GM19463 (cell line): ENCODE results near the gene ALDH8A1.
A peak's percentile ranks its signal among the peaks of the same experiment; 100 is the strongest.

Source experiments
- ATAC-seq: cut with Tn5 transposase; IDR thresholded peaks from one replicate; pipeline ENCODE4 v1.9.1; 2021; ENCODE audit warnings: mild to moderate bottlenecking, moderate library complexity; ENCODE audit not compliant: unreplicated experiment

The ALDH8A1 gene, protein sequence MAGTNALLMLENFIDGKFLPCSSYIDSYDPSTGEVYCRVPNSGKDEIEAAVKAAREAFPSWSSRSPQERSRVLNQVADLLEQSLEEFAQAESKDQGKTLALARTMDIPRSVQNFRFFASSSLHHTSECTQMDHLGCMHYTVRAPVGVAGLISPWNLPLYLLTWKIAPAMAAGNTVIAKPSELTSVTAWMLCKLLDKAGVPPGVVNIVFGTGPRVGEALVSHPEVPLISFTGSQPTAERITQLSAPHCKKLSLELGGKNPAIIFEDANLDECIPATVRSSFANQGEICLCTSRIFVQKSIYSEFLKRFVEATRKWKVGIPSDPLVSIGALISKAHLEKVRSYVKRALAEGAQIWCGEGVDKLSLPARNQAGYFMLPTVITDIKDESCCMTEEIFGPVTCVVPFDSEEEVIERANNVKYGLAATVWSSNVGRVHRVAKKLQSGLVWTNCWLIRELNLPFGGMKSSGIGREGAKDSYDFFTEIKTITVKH

GRCh38 chr6:134949927-134950326 is at the start of gene ALDH8A1:
Gene ALDH8A1, minus strand, starts transcription at chr6:134950101. Its CDS starts 48 bp downstream, at chr6:134950053.
- ATAC-seq = no peak

- no peak for ATAC-seq
Observed at GRCh38 chr6:134999107-134999506, 49.2 kb upstream of the ALDH8A1 start.

DNA sequence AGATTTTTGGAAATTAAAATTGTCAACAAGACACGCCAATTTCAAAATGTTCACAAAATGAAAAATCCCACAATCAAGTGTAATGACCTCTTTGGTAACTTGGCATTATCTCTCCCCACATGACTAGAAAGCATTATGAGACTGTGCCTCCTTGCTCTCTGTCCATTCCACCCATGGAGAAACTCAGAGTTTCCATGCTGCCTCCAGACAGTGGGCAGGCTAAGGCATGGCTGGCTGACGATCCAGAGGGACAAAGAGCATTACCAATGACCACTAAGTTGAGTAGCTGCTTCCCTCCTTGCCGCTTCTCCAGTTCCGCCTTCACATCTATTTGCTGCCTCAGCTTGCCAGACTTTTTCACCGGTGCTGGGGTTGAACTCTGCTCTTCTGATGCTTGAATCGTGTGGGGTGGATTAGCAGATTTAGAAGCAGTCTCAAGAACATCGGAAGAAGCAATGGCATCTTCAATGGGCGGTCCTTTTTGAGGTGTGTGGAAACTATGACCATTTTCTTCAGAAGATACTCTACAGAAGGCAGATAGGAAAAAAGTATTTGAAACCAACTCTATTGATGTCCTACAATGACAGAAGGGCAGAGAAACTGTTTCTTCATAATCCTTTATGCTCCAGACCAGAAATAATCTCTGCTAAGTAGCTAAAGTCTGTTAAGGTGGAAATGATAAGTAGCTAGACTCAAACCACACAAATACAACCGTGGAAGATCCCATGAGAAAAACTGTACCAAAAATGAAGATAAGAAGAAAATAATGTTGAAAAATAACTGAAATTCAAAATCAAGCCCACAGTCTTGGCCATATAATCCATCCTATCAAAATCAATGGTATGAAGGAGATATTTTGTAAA is 47.5 kb upstream of the ALDH8A1 start:
- ATAC-seq = no peak

GRCh38 chr6:134995536-134995935 is 45.6 kb upstream of the ALDH8A1 start:
- ATAC-seq = no peak

GRCh38 chr6:134994431-134994830 is 44.5 kb upstream of the ALDH8A1 start:
- no peak for ATAC-seq

- no peak for ATAC-seq
Observed at GRCh38 chr6:134992155-134992554, 42.3 kb upstream of the ALDH8A1 start.

DNA sequence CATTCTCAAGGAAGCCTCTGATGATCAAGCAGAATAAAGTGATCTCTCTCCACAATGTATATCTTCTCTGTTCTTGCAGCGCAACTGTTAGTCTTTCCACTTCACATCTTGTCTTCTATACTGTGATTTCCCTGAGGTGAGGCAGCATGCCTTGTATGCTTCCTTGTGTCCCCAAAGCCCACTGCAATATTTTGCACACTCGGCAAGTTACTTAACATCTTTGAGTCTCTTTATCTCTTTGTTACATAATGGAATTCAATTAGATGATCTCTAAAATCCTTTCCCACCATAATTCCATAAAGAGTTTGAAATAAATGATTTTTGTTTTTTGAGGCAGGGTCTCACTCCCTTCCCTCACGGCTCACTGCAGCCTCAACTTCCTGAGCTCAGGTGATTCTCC is 40.4 kb upstream of the ALDH8A1 start:
- no peak for ATAC-seq

DNA sequence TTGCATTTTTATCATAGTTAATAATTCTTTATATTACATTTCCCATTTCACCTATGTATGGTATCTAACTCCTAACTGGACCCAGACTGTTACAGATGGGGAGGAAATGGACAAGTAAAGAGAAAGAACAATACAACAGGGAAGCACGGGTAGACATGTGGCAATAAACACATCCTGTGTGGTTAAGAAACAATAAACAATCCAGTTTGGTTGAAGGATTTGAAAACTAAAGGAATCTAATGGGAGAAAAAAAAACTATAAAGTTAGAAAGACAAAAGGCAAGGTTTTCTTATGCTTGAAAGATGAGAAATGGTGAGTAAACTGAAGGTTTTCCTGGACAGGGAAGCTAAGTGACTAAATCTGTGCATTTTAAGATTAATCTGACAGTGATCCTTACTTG is 34.9 kb upstream of the ALDH8A1 start:
- ATAC-seq = no peak

- ATAC-seq = no peak
Observed at GRCh38 chr6:134983823-134984222, 33.9 kb upstream of the ALDH8A1 start.

DNA sequence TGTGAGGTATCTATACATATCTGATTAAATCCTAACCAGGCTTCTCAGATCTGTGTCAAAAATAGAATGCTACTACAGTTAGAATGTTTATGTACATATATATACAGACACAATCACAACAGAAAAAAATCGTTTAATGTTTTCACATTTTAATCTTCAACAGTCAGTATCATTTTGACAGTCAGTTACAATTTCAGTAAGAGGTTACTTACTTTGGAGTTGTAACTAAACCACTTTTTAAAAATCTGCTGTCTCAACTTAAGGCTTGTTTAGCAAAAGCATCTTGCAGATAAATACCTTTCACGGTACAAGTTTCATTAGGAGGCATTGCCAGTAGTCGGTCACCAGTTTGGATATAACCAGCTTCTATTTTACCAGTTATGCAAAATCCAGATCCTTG is 32.3 kb upstream of the ALDH8A1 start:
- no peak for ATAC-seq

- ATAC-seq = no peak
Observed at GRCh38 chr6:134980846-134981245, 30.9 kb upstream of the ALDH8A1 start.

DNA sequence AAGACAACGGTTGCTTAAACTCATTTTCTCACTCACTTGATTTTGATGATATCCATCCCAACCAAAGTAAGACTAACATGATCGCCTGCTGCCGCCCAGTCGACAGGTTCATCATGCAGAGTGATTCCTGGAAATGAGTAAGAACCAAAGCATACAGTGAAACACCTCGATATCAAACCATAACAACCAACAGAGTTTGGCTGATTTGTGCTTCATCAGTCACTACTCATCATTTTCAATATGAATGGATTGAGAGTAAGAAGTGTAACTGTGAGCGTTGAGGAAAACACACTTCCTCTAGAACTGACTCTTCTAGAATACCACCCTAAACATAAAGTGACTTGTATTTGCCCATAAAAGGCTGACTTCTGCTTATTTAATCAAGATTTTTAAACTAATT is 29.2 kb upstream of the ALDH8A1 start:
- ATAC-seq = peak; percentile 88

GRCh38 chr6:134974370-134974769 is 24.5 kb upstream of the ALDH8A1 start:
- no peak for ATAC-seq

- no peak for ATAC-seq
Observed at GRCh38 chr6:134967711-134968110, 17.8 kb upstream of the ALDH8A1 start.

- no peak for ATAC-seq
Observed at GRCh38 chr6:134964451-134965203, 14.7 kb upstream of the ALDH8A1 start.

GRCh38 chr6:134962421-134962820 is 12.5 kb upstream of the ALDH8A1 start:
- ATAC-seq = no peak

- no peak for ATAC-seq
Observed at GRCh38 chr6:134961366-134961765, 11.5 kb upstream of the ALDH8A1 start.

DNA sequence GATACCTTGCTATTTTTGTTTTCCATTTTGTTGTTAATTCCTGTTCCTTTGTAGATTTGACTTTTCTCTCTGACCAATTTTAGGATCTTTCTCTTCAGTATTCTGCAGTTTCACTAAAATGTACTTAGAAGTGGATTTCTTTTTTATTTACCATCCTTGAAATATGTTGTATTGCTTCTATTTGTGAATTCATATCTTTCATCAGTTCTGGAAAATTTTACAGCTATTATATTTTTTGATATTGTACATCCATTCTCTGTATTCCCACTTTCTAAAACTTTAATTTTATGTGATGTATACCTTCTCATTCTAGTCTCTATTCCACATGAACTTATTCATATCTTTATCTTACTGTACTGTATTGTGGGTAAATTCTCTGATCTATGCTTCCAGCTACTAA is 9.7 kb upstream of the ALDH8A1 start:
- ATAC-seq = no peak

- ATAC-seq = no peak
Observed at GRCh38 chr6:134956676-134957075, 6.8 kb upstream of the ALDH8A1 start.

DNA sequence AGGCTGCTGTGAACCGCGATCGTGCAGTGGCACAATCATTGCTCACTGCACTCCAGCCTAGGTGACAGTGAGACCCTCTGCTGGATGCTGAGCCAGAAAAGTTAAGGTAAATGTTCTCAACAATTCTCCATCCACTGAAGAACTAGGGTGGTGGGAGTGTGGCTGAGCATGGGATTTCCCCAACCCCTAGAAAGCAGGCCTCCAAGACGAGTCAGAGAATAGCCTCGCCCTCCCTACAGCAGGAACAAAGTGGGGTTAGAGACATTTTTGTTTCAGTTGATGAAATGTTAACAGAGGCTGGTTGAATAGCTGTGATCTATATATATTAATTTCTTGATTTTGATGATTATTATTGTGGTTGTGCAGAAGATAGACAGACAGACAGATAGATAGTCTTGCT is 6.1 kb upstream of the ALDH8A1 start:
- no peak for ATAC-seq
